ENCODE measurements around the gene CLCA1.

Gene CLCA1

GRCh38 chr1:86504137-86504479, 35.4 kb downstream of the CLCA1 start:
- no peak for DNase-seq

DNA sequence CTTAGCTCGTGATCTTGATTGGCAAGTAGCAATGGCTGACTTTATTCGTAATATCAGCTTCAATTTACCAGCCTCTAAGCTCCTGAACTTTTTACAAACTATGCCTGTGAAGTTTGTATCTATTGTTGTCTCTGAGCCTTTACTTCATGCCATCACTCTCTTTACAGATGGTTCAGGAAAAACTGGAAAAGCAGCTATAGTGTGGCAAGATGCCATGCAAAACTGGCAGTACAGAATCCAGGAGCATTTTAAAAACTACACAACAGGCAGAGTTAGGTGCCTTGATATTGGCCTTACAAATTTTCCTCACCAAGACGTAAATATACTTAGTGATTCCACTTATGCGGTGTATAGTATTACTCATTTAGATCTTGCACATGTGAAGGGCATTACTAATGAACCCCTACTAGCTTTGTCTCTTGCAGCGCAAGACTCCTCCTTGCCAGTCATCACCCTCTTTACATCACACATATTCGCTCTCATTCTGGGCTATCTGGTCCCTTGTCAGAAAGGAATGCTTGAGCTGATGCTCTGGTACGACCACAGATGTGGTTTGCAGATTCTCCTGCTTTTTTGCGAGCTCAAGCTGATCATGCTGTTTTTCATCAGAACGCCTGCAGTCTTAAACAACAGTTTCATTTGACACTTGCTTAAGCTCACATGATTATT, 36.3 kb downstream of the CLCA1 start:
- DNase-seq: no peak

DNA sequence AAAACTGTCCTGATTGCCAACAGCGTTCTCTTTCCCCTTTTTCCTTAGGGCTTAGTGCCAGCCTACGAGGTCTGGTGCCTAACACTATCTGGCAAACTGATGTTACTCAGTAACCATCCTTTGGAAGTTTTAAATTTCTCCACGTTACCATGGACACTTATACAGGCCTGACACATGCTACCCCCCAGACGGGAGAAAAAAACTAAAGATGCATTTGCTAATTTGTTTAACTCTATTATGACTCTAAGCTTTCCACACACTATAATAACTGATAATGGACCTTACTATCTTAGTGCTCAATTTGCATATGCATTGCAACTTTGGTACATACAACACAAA, 36.8 kb downstream of the CLCA1 start:
- DNase-seq: no peak

GRCh38 chr1:86507935-86508582, 39.3 kb downstream of the CLCA1 start:
- no peak for DNase-seq

- no peak for DNase-seq
These were observed 39.8 kb downstream of the CLCA1 start for GRCh38 chr1:86508583-86508969.

- DNase-seq: no peak
These were observed 46.9 kb downstream of the CLCA1 start for GRCh38 chr1:86515597-86515996.

DNA sequence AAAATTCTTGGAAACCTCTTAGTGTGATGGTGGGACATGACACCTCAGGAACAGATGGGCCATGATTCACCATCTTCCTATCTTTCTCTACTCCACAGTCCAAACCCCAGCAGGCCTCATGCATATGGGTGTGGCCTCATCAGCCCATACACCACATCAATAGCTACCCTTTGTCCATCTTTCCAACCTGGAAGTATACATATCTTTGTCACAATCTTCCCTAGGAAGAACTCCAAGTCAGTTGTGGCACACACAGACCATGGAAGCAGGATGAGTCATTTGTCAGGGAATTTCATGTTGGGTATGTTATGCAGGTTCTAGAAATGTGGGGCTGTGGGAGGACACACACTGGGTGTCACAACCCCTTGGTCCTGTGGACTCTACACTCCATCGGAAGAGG, 47.6 kb downstream of the CLCA1 start:
- no peak for DNase-seq

DNA sequence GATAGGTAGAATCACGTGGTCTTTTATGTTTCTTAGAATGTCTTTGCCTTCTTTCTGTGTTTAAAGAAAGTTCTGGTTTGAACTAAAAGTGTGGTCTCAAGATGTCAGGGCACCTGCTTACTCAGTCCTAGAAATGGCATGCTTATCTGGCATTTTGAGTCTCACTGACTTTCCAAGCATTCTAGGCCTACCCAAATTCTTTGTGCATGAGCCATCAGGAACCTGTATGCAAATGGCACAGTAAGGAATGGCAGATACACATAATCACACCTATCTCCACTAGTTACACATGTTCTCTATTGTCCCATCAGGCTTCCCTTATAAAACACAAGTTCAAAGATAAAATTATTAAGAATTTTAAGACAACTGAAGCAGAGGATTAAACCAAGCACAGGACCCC, 48.6 kb downstream of the CLCA1 start:
- DNase-seq: no peak

DNA sequence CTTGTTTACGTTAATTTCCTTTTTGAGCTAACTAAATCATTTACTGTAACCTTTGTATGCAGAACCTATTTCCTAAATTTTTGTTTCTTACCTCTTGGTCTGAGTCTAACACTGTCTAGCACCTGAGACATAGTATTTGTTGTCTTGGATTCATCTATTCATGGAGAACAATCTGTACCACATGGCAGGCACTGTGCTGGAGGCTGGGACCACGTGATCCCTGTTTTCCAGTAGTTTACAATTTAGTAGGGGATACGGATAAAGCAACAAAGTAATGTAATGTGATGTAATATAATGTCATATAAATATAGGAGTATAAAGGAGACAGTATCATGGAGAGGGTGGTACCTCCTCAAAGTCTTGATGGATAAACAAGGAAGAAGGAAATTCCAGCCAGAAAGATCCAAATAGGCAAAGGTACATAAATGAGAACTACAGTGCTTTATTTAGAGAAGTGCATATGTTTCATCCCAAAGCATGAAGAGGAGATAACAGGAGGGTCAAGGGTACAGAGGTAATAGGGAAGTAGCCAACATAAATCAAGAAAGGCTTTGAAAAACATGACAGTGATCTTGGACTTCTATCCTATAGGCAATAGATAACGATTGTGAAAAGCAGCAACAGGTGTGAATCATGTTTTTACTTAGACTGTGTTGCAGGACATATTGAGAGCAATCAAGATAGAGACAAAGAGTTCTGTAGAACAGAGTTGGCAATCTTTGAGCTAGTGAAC, 52.2 kb downstream of the CLCA1 start:
- DNase-seq: no peak

GRCh38 chr1:86521522-86521891, 52.8 kb downstream of the CLCA1 start:
- DNase-seq: no peak

DNA sequence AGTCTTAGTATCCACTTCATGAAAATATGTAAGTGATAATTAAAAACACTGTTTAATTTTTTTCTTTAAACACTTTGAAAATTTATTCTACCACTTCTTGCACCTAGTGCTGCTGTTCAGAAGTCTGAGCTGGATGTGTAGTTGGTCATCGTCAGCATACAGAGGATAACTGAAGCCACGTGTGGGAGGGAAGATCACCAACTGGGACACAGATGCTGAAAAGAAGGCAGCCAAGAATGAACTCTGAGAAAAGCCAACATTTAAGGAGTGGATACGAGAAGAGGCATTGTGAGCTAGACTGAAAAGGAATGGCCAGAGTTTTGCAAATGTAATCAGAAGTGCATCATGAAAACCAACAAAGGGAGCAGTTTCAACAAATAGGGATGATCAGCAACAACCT, 53.5 kb downstream of the CLCA1 start:
- DNase-seq: no peak

- DNase-seq: no peak
These were observed 55.1 kb downstream of the CLCA1 start for GRCh38 chr1:86523670-86524354.

- no peak for DNase-seq
These were observed 58.6 kb downstream of the CLCA1 start for GRCh38 chr1:86527306-86527705.

DNA sequence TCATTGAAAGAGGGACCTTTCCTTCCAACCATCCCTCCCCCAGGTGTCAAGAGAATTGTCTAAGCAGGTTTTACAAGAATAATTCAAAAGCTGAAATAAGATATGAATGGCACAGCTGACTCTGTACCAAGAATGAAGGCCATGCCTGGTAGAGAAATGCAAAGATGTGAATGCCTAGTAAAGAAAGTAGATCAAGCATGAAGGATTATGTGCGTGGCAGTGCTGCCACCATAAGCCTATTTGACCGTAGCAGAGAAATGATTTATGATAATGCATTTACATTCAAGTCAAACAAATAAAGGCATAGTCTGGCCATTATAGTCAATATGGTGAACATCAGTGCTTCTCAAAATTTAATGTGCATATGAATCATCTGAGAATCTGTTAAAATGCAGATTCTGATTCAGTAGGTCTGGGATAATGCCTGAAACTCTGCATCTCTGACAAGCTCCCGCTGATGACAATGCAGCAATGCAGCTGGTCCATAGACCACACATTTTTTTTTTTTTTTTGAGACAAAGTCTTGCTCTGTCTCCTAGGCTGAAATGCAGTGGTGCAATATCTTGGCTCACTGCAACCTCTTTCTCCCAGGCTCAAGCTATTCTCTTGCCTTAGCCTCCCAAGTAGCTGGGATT, 61.6 kb downstream of the CLCA1 start:
- DNase-seq: no peak

- DNase-seq: no peak
These were observed 69.4 kb downstream of the CLCA1 start for GRCh38 chr1:86537928-86538695.

GRCh38 chr1:86538775-86539174, 70.0 kb downstream of the CLCA1 start:
- no peak for DNase-seq

DNA sequence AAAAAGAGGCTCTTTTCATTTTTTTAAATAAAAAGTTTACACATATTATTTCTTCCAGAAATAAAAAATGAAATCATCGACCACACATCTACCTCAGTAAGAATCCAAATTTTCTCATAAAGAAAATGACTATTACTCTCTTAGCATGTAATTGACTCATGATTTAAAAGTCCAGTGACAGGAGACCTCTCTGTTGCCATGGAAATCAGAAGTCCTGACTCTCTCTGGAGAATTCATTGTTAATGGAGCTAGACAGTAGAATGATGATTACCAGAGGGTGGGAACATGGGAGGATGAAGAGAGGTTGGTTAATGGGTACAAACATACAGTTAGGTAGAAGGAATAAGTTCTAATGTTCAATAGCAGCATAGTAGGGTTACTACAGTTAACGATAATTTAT, 73.1 kb downstream of the CLCA1 start:
- DNase-seq: no peak

DNA sequence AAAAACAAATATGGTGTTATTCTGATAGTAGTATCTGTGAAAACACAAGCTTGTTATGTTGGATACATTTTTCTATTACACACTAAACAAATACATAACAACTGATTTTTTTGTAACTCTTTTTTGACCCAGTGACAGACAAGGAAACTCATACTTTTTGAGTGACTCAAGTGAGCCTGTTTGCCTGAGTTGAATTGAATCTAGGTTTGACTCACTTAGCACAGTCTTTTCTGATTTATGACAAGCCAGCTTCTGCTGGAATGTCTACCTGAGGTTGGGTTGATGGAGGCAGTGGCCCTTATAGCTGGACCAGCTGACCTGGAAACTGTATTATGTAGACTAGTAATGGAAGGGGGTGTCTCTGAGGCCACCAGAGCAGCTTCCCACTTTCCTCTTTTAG, 73.9 kb downstream of the CLCA1 start:
- DNase-seq: no peak

GRCh38 chr1:86546787-86547221, 78.1 kb downstream of the CLCA1 start, which contains the start of gene CLCA4:
TSS of gene CLCA4 (plus strand) at chr1:86547078. CDS start at chr1:86547120, 42 bp downstream.
- DNase-seq: no peak

DNA sequence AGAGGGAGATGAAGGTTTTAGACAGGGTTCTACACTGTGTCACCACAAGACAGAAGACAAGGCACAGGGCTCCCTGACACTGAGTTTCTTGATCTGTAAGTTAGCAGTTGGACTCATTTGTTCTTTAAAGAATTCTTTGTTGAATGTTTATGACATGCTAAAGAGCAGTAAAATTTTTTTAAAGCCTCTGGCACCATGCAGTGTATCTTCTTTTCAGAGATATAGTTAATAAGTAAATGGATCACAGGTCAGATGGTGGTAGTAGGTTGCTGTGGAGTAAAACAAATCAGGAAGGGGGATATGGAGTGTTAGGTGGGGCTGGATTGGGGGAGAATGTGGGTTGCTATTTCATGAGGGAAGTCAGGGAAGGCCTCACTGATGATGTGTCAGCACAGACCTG, 80.1 kb downstream of the CLCA1 start:
- no peak for DNase-seq
